HT1080 (cell line): ENCODE measurements around the gene LY9. TPM values are rescaled to one million over a fixed set of nuclear protein-coding genes. Genes with fewer than 3 reads are reported as not detected.
"Not testable (repeated sequence)": the region's sequence is repeated elsewhere in the genome, so short reads cannot be mapped to it uniquely, and the experiment has no call there.

ENCODE experiments used
- DNase-seq: peaks from one replicate; pipeline ENCODE4 v3.0.0-alpha.2; 2015; ENCODE audit warnings: low read depth
- total RNA-seq: library from RNA; depleted of rRNA; stranded (reverse); fragments of >200 nt; shearing (Covaris generic); gene quantifications from 2 replicates; pipeline ENCODE4 v1.2.3, GENCODE V29; 2014

Gene LY9
- total RNA-seq, 1 experiment from 2014 or later, result not detected

DNA sequence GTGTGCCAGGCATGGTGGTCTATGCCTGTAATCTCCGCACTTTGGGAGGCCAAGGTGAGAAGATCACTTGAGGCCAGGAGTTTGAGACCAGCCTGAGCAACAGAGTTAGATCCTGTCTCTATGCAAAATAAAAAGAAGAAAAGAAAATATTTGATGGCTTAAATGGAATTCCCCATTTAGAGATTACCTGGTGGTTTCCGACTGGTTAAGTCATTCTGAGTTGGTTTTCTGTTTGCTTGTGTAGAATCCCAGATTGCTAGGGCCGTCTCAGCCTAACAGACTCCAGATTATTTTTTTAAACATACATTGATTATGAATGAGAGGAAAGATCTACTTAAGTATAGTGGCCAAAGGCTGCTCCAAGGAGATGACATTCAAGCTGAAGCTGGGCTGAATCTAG, 22.9 kb upstream of the LY9 start:
- DNase-seq, result no peak

DNA sequence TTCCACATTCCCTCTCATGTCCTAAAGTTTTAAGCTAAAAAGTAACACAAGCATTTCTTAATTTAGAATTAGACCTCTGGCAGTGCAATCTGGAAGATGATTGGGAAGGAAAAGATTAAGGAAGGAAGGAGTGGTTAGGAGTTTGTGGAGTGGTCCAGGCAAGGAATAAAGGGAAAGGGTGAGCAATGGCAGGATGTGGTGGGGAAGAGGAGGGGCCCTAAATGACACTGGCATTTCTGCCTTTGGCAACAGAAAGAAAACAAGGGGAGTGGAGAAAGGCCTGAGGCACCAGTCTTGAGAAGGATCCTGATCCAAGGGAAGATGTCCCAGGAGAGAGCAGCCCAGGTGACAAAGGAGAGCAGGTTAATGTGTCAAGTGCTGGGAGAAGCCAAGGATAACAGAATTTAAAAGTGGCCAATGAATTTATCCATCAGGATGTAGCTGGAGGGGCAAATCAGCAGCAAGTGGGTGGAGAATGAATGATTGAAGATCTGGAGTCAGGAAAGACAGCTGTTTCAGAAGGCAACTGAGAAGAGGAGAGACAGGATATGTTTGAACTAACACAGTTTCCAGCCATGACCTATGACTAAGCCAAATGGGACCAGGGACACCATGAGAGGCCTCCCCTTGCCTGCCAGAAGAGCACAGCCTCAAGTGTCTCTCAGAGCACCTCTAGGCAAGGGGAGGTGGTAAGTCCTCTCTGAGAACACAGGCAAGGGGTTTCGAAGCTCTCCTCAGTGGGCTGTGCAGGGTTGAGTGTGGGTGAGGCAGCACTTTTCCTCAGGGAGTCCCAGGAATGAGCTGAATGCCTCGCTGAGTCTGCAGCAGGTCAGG, 20.9 kb upstream of the LY9 start:
- DNase-seq, result peak; percentile 82

DNA sequence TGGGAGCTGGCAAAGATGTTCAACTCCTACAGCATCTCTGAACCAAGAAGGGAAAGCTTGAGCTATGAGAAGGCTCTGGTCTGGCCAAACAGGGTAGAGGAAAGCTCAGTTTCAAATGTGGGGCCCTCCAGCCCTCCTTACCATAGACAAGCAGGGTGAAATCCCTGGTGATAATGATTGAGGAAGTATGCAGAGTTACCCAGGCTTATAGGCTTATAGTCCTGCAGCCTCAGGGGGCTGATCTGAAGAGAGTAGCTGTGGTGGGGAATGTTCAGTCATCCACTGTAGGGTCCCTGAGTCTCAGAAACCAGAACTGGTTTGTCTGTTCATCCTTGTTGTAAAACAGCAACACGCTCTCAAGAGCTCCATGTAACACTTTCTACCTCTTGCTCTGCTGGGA, 19.8 kb upstream of the LY9 start:
- no peak for DNase-seq

DNA sequence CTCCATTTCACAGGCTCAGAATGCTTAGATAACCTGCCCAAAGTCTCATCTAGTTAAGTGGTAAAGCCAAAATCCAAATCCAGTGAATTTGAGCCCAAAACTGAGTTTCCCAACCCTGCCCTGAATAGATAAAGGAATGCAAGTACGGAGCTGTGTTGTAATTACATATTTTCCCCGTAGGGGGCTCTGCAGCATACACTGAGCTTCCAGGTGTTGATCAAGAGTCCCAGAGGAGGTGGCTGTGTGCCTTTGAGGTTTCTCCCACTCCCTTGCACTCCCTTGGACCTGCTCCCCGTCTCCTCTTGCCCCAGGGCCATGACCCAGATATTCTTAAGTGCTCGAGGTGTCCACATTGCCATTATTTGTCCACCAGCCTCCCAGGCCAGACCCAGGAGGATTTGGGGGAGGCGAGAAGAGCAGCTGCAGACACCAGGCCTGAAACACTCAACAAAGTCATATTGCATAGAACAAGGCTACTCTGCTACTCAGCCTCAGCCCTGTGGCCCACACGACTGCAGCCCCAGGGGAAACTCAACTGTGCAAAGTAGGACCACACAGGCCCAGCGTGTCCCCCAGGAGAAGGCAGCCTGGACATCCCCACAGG, 18.4 kb upstream of the LY9 start:
- DNase-seq, result no peak

DNA sequence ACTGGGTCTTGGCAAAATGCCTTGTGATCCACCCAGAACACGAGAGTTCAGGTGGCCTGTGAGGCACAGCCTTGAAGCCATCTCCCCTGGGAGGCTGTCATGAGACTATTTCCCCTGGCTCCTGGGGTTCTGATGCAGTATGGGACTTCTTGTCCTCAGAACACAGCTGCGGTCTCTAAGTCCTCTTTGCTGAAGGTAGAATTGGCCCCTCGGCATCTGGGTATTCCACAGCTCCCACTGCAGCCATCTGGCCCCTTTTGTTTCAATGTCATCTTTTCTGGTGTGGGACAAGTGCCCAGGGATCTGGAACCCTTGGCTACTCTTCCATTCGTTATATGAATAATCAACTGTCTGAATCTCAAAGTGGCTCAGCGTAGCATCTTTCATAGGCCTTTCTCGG, 17.0 kb upstream of the LY9 start:
- DNase-seq, result no peak

- DNase-seq, result peak; percentile 53
These were observed 16.2 kb upstream of the LY9 start for GRCh38 chr1:160779626-160780397.

DNA sequence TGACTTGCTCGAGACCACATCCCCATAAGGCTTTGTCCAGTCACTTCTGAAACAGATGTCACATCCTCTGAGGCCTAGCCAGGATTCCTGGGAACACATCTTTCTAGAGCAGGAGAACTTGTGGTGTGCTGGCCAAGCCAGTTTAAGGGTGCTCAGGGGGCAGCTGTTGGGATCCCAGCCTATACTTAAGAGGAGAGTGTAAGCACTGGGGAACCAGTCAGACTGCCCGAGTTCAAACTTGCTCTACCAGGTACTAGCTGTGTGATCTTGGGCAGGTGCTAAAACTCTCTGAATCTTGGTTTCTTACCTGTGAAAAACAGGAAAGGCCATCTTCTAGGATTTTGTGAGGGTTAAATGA, 15.6 kb upstream of the LY9 start:
- no peak for DNase-seq

GRCh38 chr1:160781186-160781766, 14.7 kb upstream of the LY9 start:
- DNase-seq, result no peak

DNA sequence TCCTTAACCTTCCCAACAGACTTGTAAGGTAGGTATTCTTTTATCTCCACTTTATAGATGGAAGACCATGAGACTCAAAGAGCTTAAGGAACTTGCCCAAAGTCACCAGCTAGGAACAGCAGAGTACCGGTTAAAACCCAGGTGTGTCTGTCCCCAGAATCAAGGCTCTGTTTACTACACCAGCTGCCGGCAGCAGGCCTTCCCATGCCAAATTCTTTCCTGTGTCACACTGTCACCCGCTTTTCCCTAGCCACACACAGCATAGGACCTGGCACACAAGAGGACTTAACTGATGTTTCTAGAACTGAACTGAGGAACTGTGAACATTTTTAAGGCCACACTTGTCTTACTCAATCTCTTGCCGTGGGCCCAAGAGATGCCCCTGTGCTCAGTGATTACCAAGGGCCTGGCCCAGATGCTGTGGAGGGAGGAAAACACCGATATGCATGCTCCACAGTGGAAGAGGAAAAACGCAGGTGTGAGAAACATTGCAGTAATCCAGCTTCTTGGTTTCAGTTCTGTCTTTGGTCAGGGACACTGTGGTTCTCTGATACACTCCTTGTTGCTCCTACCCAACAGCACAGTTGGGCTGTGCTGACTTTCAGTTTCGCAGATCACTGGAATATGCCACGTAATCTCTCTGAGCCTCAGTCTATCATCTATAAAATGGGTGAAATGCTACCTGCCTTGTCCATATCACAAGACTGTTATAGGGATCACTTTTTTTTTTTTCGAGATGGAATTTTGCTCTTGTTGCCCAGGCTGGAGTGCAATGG, 13.9 kb upstream of the LY9 start:
- no peak for DNase-seq

DNA sequence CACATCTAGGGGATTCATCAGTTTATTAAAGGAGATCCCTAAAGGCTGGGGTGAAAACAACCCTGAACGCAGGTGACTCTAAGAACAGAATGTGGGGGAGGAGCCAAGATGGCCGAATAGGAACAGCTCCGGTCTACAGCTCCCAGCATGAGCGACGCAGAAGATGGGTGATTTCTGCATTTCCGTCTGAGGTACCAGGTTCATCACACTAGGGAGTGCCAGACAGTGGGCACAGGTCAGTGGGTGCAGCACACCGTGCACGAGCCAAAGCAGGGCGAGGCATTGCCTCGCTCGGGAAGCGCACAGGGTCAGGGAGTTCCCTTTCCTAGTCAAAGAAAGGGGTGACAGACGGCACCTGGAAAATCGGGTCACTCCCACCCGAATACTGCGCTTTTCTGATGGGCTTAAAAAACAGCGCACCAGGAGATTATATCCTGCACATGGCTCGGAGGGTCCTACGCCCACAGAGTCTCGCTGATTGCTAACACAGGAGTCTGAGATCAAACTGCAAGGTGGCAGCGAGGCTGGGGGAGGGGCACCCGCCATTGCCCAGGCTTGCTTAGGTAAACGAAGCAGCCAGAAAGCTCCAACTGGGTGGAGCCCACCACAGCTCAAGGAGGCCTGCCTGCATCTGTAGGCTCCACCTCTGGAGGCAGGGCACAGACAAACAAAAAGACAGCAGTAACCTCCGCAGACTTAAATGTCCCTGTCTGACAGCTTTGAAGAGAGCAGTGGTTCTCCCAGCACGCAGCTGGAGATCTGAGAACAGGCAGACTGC, 12.8 kb upstream of the LY9 start:
- not testable (repeated sequence) for DNase-seq

- no peak for DNase-seq
These were observed 6.8 kb upstream of the LY9 start for GRCh38 chr1:160789051-160789701.

GRCh38 chr1:160789702-160790611, 6.0 kb upstream of the LY9 start:
- peak; percentile 21 for DNase-seq

DNA sequence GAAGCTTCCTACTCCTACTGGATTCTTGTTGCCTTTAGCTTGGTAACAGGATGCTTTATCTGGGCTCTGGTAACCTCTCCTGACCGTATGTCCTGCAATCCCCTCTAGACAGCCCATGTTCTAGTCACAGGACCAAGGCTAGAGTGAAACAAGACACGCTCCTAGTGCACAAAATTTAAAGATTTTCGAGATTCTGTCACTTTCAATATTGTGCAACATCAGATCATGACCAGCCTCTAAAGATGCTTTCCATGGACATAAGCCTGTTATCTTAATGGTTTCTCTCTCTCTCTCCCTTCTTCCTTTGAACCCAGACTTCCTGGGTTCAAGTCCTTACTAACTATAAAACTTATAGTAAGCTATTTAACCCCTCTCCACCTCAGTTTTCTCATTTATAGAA, 1.6 kb upstream of the LY9 start:
- no peak for DNase-seq

DNA sequence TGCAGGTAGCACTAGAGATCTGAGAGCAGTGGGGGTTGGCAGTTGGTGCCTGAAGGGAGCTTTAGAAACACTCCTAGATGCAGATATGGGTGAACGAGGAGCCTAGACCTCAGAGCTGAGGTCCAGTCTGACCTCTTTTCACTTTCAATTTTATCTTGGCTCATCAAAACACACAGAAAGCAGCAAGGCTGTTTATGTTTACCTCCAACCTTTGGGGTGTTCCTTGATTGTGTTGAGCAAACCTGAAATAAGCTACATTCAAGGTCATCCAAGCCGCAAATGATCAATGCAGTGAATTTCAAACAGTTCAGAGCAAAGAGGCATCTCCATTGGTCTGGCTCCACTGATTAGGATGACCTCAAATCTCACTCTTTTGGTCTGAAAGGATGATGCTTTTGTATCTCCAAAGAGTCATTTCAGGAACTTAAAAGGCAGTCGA, 1.3 kb downstream of the LY9 start:
- DNase-seq, result no peak

GRCh38 chr1:160797861-160798273, 1.9 kb downstream of the LY9 start:
- DNase-seq, result no peak

GRCh38 chr1:160798439-160798838, 2.5 kb downstream of the LY9 start:
- DNase-seq, result no peak

DNA sequence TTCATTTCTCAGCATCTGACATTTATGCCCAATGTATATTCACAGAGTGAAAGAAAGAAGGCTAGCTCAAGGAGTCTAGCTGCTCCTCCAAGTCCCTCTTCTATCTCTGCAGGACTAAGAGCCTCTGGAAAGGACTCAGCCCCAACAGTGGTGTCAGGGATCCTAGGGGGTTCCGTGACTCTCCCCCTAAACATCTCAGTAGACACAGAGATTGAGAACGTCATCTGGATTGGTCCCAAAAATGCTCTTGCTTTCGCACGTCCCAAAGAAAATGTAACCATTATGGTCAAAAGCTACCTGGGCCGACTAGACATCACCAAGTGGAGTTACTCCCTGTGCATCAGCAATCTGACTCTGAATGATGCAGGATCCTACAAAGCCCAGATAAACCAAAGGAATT, 3.7 kb downstream of the LY9 start:
- no peak for DNase-seq

DNA sequence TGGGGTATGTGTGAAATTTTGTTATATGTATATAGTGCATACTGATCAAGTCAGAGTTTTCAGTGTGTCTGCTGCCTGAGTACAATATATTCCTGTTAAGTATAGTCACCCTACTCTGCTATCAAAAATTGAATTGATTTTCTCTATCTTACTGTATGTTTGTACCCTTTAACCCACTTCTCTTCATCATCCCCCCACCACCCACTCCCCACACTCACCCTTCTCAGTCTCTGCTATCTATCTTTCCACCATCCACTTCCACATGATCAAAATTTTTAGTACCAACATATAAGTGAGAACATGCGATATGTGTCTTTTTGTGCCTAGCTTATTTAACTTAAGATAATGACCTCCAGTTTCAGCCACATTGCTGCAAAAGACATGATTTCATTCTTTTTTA, 4.2 kb downstream of the LY9 start:
- DNase-seq, result no peak
